Liver (tissue), 9 donors: Measurements from ENCODE around the gene FOLR1. TPM values are rescaled to one million over a fixed set of nuclear protein-coding genes. Genes with fewer than 3 reads are reported as not detected.
A peak's percentile ranks its signal among the peaks of the same experiment; 100 is the strongest.

Experiments used
- DNase-seq: peaks from one replicate; pipeline ENCODE4 v3.0.0-alpha.2; 2017; ENCODE audit warnings: low spot score
- H3K27ac ChIP-seq, 2 donors: one replicate each; pipeline ENCODE4 v1.7.0; 2013; ENCODE audit warnings: inconsistent platforms in 2 of 2, low read length in 2 of 2, control low read depth in 1 of 2, low read depth in 1 of 2, mild to moderate bottlenecking in 1 of 2
- H3K27me3 ChIP-seq, 4 donors: one replicate each; pipeline versions ENCODE4 v1.6.1 to v1.7.0; 2013; ENCODE audit warnings: low read length in 3 of 4, inconsistent platforms in 1 of 4, mild to moderate bottlenecking in 1 of 4, moderate library complexity in 1 of 4; ENCODE audit not compliant: control insufficient read depth in 4 of 4, insufficient read depth in 4 of 4
- H3K36me3 ChIP-seq, 4 donors: one replicate each; pipeline versions ENCODE4 v1.6.1 to v1.7.0; 2013; ENCODE audit warnings: low read length in 3 of 4, mild to moderate bottlenecking in 3 of 4, low read depth in 1 of 4, moderate library complexity in 1 of 4; ENCODE audit not compliant: control insufficient read depth in 4 of 4, insufficient read depth in 3 of 4
- H3K4me1 ChIP-seq, 4 donors: one replicate each; pipeline versions ENCODE4 v1.6.1 to v1.7.0; 2013; ENCODE audit warnings: low read length in 3 of 4, mild to moderate bottlenecking in 3 of 4, moderate library complexity in 1 of 4; ENCODE audit not compliant: control insufficient read depth in 4 of 4, insufficient read depth in 4 of 4
- H3K4me3 ChIP-seq, 3 donors: one replicate each; pipeline versions ENCODE4 v1.6.1 to v1.7.0; 2013; ENCODE audit warnings: low read length in 3 of 3, control low read depth in 1 of 3, low read depth in 1 of 3, mild to moderate bottlenecking in 1 of 3
- H3K9ac ChIP-seq, 2 donors: one replicate each; pipeline ENCODE4 v1.7.0; 2013; ENCODE audit warnings: low read length in 2 of 2, mild to moderate bottlenecking in 2 of 2, moderate library complexity in 2 of 2, control low read depth in 1 of 2, low read depth in 1 of 2
- H3K9me3 ChIP-seq, 4 donors: one replicate each; pipeline versions ENCODE4 v1.6.1 to v1.7.0; 2013; ENCODE audit warnings: low read length in 3 of 4; ENCODE audit not compliant: control insufficient read depth in 4 of 4
- EGR1 ChIP-seq, 2 donors: IDR thresholded peaks; 2 replicates each; pipeline ENCODE4 v1.6.1; 2016 to 2018; ENCODE audit warnings: antibody characterized with exemption in 2 of 2, low read depth in 2 of 2
- FOXA1 ChIP-seq: IDR thresholded peaks from 2 replicates; pipeline ENCODE4 v1.6.1; 2016; ENCODE audit warnings: antibody characterized with exemption
- FOXA2 ChIP-seq: IDR thresholded peaks from 2 replicates; pipeline ENCODE4 v1.6.1; 2016; ENCODE audit warnings: antibody characterized with exemption
- GABPA ChIP-seq, 2 donors: IDR thresholded peaks in 1 of 2; conservative IDR thresholded peaks in 1 of 2; 2 replicates each; pipeline ENCODE4 v1.6.1; 2016; ENCODE audit warnings: antibody characterized with exemption in 2 of 2, mild to moderate bottlenecking in 1 of 2, moderate library complexity in 1 of 2
- HNF4G ChIP-seq: IDR thresholded peaks from 2 replicates; pipeline ENCODE4 v1.6.1; 2016; ENCODE audit warnings: antibody characterized with exemption
- JUND ChIP-seq, 2 donors: IDR thresholded peaks; 2 replicates each; pipeline ENCODE4 v1.6.1; 2016; ENCODE audit warnings: antibody characterized with exemption in 2 of 2
- RAD21 ChIP-seq, 2 donors: IDR thresholded peaks; 2 replicates each; pipeline ENCODE4 v1.6.1; 2016; ENCODE audit warnings: antibody characterized with exemption in 2 of 2, mild to moderate bottlenecking in 2 of 2
- REST ChIP-seq: IDR thresholded peaks from 2 replicates; pipeline ENCODE4 v1.6.1; 2016; ENCODE audit warnings: antibody characterized with exemption, mild to moderate bottlenecking
- RXRA ChIP-seq, 2 donors: IDR thresholded peaks; 2 replicates each; pipeline ENCODE4 v1.6.1; 2017 to 2018; ENCODE audit warnings: antibody characterized with exemption in 2 of 2, mild to moderate bottlenecking in 1 of 2
- SP1 ChIP-seq: IDR thresholded peaks from 2 replicates; pipeline ENCODE4 v1.6.1; 2018; ENCODE audit warnings: antibody characterized with exemption, mild to moderate bottlenecking
- TAF1 ChIP-seq: conservative IDR thresholded peaks from 2 replicates; pipeline ENCODE4 v1.6.1; 2016; ENCODE audit warnings: antibody characterized with exemption, mild to moderate bottlenecking
- WGBS: extraction: QIAGEN DNeasy Blood & Tissue Kit; methylation state at CpG from one replicate; pipeline ENCODE4 v1.1.7; 2013; 5-methylcytosine and 5-hydroxymethylcytosine counted together
- polyA plus RNA-seq, 2 donors: library from polyadenylated mRNA; stranded (reverse) in 1 of 2; unstranded in 1 of 2; fragments of 200-250 nt in 1 of 2; fragments of >200 nt in 1 of 2; fragmentation: Nextera tagmentation in 1 of 2; extraction: Ambion mirVana in 1 of 2; gene quantifications; one replicate each; pipeline versions ENCODE4 v1.2.1 to v1.2.3, GENCODE V29; 2013 to 2015
- total RNA-seq, 2 donors: library from RNA; depleted of rRNA; stranded (reverse); fragments of >200 nt; gene quantifications; one replicate each; pipeline ENCODE4 v1.2.3, GENCODE V29; 2014
- TF ChIP-seq, protein P1 (sequence below): IDR thresholded peaks from 2 replicates; pipeline ENCODE4 v1.6.1; 2016; ENCODE audit warnings: antibody characterized with exemption
- TF ChIP-seq, protein P2 (sequence below): IDR thresholded peaks from 2 replicates; pipeline ENCODE4 v1.6.1; 2016; ENCODE audit warnings: antibody characterized with exemption
- TF ChIP-seq, protein P3 (sequence below): IDR thresholded peaks from 2 replicates; pipeline ENCODE4 v1.6.1; 2016; ENCODE audit warnings: antibody characterized with exemption
- donor health status: healthy.
- donor health status: healthy.
- donor health status: healthy.
- donor health status: healthy.
- donor health status: healthy.

Gene FOLR1
- total and polyA plus RNA-seq, 4 donors, result 0.06 to 0.21 (median 0.09) TPM; not detected in 1

- WGBS, result 93% methylated on average over 14 of the region's 14 CpGs
- DNase-seq, result no peak
- Histone ChIP-seq H3K36me3 (peaks cover 21 to 44% (median 26%) of the 10 kb centered on the region in 4 donors), H3K27ac (no peak overlapping the region), H3K4me1 (peaks cover 1 to 21% (median 8%) of the 10 kb centered on the region in 4 donors), H3K4me3 (no peak overlapping the region), H3K27me3 (no peaks in the 10 kb centered on the region), H3K9ac (no peak overlapping the region), H3K9me3 (no peaks in the 10 kb centered on the region)
- TF ChIP-seq EGR1 (IDR thresholded peaks at IDR 0.05; ENCODE audit: low read depth in 2 of 2) (no peak), JUND (IDR thresholded peaks at IDR 0.05) (no peak), REST (no peak), RXRA (IDR thresholded peaks at IDR 0.05) (no peak), FOXA1 (no peak), TAF1 (no peak), HNF4G (no peak), RAD21 (IDR thresholded peaks at IDR 0.05) (no peak), SP1 (no peak), FOXA2 (no peak), GABPA (IDR thresholded peaks at IDR 0.05 in 1 of 2, conservative IDR thresholded peaks at IDR 0.05 in 1 of 2) (no peak)
- TF ChIP-seq, protein P1, sequence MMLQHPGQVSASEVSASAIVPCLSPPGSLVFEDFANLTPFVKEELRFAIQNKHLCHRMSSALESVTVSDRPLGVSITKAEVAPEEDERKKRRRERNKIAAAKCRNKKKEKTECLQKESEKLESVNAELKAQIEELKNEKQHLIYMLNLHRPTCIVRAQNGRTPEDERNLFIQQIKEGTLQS, result no peak
- TF ChIP-seq, protein P2, sequence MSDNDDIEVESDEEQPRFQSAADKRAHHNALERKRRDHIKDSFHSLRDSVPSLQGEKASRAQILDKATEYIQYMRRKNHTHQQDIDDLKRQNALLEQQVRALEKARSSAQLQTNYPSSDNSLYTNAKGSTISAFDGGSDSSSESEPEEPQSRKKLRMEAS, result no peak
- TF ChIP-seq, protein P3, sequence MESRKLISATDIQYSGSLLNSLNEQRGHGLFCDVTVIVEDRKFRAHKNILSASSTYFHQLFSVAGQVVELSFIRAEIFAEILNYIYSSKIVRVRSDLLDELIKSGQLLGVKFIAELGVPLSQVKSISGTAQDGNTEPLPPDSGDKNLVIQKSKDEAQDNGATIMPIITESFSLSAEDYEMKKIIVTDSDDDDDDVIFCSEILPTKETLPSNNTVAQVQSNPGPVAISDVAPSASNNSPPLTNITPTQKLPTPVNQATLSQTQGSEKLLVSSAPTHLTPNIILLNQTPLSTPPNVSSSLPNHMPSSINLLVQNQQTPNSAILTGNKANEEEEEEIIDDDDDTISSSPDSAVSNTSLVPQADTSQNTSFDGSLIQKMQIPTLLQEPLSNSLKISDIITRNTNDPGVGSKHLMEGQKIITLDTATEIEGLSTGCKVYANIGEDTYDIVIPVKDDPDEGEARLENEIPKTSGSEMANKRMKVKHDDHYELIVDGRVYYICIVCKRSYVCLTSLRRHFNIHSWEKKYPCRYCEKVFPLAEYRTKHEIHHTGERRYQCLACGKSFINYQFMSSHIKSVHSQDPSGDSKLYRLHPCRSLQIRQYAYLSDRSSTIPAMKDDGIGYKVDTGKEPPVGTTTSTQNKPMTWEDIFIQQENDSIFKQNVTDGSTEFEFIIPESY, result no peak
Observed at GRCh38 chr11:72227316-72228228, 35.6 kb downstream of the FOLR1 start.

DNA sequence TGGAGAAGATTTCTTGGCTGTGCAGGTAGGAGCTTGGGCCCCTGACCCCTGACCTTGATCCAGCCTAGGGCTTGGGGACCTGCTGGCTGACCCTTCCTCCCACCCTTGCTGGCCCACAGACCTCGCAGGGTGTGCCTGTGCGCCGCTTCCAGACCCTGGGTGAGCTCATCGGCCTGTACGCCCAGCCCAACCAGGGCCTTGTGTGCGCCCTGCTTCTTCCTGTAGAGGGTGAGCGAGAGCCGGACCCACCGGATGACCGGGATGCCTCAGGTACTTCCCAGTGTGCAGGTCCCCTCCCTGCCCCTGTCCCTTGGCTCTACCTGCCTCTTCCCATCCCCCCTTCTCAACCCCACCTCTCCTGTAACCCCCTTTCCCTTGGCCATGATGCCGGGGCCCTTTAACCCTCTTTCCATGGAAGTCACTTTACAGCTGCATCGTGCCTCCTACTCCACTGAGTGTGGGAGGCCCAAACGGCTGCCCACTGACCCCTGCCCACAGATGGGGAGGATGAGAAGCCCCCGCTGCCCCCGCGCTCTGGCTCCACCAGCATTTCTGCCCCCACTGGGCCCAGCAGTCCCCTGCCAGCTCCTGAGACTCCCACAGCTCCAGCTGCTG is 36.4 kb downstream of the FOLR1 start:
- H3K4me3 ChIP-seq, result no peak overlapping the region
- H3K27ac ChIP-seq, result no peak overlapping the region
- peaks cover 22 to 52% (median 31%) of the 10 kb centered on the region in 4 donors for H3K36me3 ChIP-seq
- 95% methylated on average over 16 of the region's 16 CpGs for WGBS
- H3K9me3 ChIP-seq, result no peaks in the 10 kb centered on the region
- TF ChIP-seq, protein P2, result no peak
- TF ChIP-seq TAF1, result no peak
- H3K27me3 ChIP-seq, result no peaks in the 10 kb centered on the region
- peak; percentile 32 for DNase-seq
- H3K4me1 ChIP-seq, result peaks cover 1 to 16% (median 5%) of the 10 kb centered on the region in 4 donors
- no peak overlapping the region for H3K9ac ChIP-seq
